Cardiac muscle cell (in vitro differentiated cells and primary cell): Measurements from ENCODE around the gene ELN. TPM values are rescaled to one million over a fixed set of nuclear protein-coding genes. Genes with fewer than 3 reads are reported as not detected.

Experiments
- DNase-seq, 2 donors: peaks; one replicate each; pipeline versions ENCODE4 v3.0.0 to v3.0.0-alpha.2; 2010 to 2017; ENCODE audit warnings: low read depth in 1 of 2, low spot score in 1 of 2
- H3K27ac ChIP-seq: fragments of 200-600 bp; sonication (generic); 2 replicates; pipeline ENCODE4 v1.5.1; 2016
- H3K27me3 ChIP-seq: fragments of 200-600 bp; sonication (generic); 2 replicates; pipeline ENCODE4 v1.6.0; 2016; ENCODE audit warnings: control low read depth
- H3K36me3 ChIP-seq: fragments of 200-600 bp; sonication (generic); 2 replicates; pipeline ENCODE4 v1.5.1; 2016; ENCODE audit warnings: control low read depth
- H3K4me1 ChIP-seq: fragments of 200-600 bp; sonication (generic); 2 replicates; pipeline ENCODE4 v1.8.1; 2017; ENCODE audit warnings: low read depth, mild to moderate bottlenecking, mixed run types
- H3K4me3 ChIP-seq: fragments of 200-600 bp; sonication (generic); 2 replicates; pipeline ENCODE4 v1.5.1; 2016; ENCODE audit warnings: mild to moderate bottlenecking
- H3K9me3 ChIP-seq: fragments of 200-600 bp; sonication (generic); 2 replicates; pipeline ENCODE4 v1.5.1; 2017; ENCODE audit warnings: low read depth, mild to moderate bottlenecking, control low read depth
- polyA plus RNA-seq: library from polyadenylated mRNA; unstranded; fragments of >200 nt; fragmentation: Nextera tagmentation; extraction: Ambion mirVana; gene quantifications from 2 replicates; pipeline ENCODE4 v1.2.1, GENCODE V29; 2016
- total RNA-seq: library from RNA; depleted of rRNA; stranded (reverse); fragments of >200 nt; gene quantifications from 2 replicates; pipeline ENCODE4 v1.2.3, GENCODE V29; 2016
- TF ChIP-seq, protein P1 (sequence below): IDR thresholded peaks from 2 replicates; pipeline ENCODE4 v1.5.1; 2012; ENCODE audit warnings: low read depth, mild to moderate bottlenecking, low read length

ELN gene
- total and polyA plus RNA-seq, 2 experiments from 2014 or later, result 0.77 TPM; not detected in 1

DNA sequence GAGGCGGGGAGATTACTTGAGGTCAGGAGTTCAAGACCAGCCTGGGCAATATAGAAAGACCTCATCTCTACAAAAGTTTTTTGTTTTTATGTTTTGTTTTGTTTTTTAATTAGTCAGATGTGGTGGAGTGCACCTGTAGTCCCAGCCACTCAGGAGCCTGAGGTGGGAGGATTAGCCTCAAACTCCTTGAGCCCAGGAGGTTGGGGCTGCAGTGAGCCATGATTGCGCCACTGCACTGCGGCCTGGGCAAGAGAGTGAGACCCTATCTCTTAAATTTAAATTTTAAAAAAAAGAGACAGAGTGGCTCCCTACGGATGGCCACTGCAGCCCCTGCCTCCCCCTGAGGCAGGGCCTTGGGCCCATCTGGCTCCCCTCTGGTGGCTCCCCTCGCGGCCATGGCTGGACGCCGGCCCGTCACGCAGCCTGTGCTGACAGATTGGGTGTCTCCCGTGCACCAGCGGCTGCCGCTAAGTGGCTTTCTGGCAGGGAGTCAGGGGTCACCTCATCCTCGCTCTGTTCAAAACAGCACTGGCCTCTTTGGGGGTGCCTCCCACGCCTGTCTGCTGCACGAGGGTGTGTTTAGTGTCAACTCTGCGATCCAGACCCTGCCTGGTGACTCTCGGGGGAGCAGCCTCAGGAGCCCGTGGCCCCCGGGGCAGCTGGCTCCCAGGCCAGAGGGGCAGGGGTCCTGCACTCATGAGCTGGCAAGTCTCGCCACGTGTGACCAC is 44.4 kb upstream of the ELN start:
- TF ChIP-seq, protein P1, sequence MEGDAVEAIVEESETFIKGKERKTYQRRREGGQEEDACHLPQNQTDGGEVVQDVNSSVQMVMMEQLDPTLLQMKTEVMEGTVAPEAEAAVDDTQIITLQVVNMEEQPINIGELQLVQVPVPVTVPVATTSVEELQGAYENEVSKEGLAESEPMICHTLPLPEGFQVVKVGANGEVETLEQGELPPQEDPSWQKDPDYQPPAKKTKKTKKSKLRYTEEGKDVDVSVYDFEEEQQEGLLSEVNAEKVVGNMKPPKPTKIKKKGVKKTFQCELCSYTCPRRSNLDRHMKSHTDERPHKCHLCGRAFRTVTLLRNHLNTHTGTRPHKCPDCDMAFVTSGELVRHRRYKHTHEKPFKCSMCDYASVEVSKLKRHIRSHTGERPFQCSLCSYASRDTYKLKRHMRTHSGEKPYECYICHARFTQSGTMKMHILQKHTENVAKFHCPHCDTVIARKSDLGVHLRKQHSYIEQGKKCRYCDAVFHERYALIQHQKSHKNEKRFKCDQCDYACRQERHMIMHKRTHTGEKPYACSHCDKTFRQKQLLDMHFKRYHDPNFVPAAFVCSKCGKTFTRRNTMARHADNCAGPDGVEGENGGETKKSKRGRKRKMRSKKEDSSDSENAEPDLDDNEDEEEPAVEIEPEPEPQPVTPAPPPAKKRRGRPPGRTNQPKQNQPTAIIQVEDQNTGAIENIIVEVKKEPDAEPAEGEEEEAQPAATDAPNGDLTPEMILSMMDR, result no peak
- Histone ChIP-seq H3K27ac (no peak overlapping the region), H3K4me1 (no peaks in the 10 kb centered on the region), H3K36me3 (no peaks in the 10 kb centered on the region), H3K9me3 (no peaks in the 10 kb centered on the region), H3K4me3 (no peak overlapping the region), H3K27me3 (no peaks in the 10 kb centered on the region)
- DNase-seq, result no peak

DNA sequence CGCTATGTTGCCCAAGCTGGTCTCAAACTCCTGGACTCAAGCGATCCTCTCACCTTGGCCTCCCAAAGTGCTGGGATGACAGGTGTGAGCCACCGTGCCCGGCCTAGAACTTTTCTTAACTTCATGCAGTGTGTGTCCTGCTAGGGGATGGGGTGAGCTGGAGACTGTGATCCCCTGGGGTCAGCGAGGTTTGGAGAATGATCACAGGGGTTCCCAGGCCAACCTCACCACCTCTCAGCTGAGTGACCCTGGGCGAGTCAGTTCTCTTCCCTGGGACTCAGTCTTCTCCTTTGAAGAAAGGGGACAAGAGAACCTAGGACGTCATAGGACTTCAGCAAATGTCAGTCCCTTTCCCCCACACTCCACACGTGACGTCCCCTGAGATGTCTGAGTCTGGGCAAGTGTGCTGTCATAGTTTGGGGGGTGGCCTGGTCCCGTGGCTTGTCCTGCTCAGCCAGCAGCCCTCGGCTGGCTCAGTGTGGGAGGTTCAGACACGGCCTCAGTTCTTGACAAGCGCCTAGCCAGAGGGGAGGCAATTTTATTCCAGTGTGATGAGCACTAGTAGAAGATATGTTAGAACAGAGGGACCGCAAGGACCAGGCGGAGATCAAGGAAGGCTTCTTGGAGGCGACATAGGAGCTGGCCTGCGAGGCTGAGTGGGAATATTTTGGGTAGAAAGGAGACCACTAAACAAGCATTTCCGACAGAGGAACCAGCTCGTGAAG is 43.3 kb upstream of the ELN start:
- no peak for DNase-seq
- H3K27me3 ChIP-seq, result no peaks in the 10 kb centered on the region
- no peaks in the 10 kb centered on the region for H3K36me3 ChIP-seq
- H3K4me1 ChIP-seq, result no peaks in the 10 kb centered on the region
- TF ChIP-seq, protein P1, result no peak
- H3K27ac ChIP-seq, result no peak overlapping the region
- H3K4me3 ChIP-seq, result no peak overlapping the region
- H3K9me3 ChIP-seq, result no peaks in the 10 kb centered on the region

GRCh38 chr7:73985737-73986141 is 42.2 kb upstream of the ELN start:
- H3K4me3 ChIP-seq, result no peak overlapping the region
- H3K36me3 ChIP-seq, result no peaks in the 10 kb centered on the region
- TF ChIP-seq, protein P1, result no peak
- H3K27ac ChIP-seq, result no peak overlapping the region
- no peaks in the 10 kb centered on the region for H3K4me1 ChIP-seq
- no peaks in the 10 kb centered on the region for H3K9me3 ChIP-seq
- no peak for DNase-seq
- no peaks in the 10 kb centered on the region for H3K27me3 ChIP-seq

- Histone ChIP-seq H3K36me3 (no peaks in the 10 kb centered on the region), H3K4me3 (no peak overlapping the region), H3K4me1 (no peaks in the 10 kb centered on the region), H3K9me3 (no peaks in the 10 kb centered on the region), H3K27ac (no peak overlapping the region), H3K27me3 (no peaks in the 10 kb centered on the region)
- TF ChIP-seq, protein P1, result no peak
- DNase-seq, result peak in 1 of 2 donors; percentile 27
Measured at GRCh38 chr7:73986158-73986631, 41.8 kb upstream of the ELN start.

GRCh38 chr7:73987298-73987697 is 40.7 kb upstream of the ELN start:
- Histone ChIP-seq H3K27ac (no peak overlapping the region), H3K27me3 (no peaks in the 10 kb centered on the region), H3K36me3 (no peaks in the 10 kb centered on the region), H3K4me1 (peaks cover 5% of the 10 kb centered on the region), H3K4me3 (no peak overlapping the region), H3K9me3 (no peaks in the 10 kb centered on the region)
- TF ChIP-seq, protein P1, result no peak
- DNase-seq, result no peak
